NCI-H524 treated with DMSO at 0.1 percent for 48 hours (cell line): Measurements from ENCODE around the gene VAV2.
"Not testable (repeated sequence)": the region's sequence is repeated elsewhere in the genome, so short reads cannot be mapped to it uniquely, and the experiment has no call there.

Experiments
- DNase-seq: peaks from one replicate; lab custom pipeline; 2025; lab: John Stamatoyannopoulos, UW

VAV2 gene

DNA sequence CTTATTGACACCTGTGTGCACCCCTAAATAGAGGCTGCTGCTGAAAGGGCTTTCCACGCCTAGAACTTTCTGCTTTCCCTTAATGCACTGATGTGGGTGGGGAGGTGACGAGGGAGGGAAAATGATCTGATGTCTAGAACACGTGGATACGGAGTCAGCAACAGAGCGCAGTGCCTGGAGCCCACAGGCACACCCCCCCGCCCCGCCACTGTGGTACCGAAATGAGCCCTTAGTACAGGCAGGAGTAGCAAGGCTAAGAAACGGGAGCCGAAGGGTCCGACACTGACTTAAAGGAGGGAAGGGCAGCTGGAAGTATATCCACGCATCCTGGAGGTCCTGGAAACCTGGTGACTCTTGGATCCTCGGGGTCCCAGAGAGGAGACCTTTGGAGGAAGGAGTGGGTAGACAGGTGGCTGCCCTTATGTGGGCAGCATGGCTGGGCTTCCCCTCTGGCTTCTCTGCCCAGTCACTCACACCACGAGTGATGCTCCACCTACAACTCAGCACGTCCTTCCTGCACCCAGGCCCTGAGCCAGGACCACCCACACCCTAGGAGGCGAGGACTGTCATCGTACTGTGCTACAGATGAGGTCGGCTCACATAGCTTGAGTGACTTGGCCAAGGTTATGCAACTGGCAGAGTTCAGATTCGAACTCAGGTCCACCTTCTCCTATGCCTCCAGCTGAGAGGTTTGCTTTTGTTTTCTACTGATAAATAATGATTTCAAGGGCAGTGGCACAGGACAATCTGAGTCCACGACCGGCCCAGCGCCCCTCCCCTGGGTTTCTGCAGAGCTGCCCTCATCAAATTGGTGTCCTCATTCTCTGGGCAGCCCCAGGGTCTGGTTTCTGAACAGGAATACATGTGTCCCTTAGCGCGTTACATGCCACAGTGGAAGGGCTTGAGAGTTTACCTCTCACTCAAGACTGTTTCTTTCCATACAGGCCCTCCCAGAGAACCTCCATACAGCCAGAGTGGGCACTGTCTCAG, 4.7 kb upstream of the VAV2 start:
- no peak for DNase-seq

- no peak for DNase-seq
Observed at GRCh38 chr9:133995012-133995896, 3.1 kb upstream of the VAV2 start.

DNA sequence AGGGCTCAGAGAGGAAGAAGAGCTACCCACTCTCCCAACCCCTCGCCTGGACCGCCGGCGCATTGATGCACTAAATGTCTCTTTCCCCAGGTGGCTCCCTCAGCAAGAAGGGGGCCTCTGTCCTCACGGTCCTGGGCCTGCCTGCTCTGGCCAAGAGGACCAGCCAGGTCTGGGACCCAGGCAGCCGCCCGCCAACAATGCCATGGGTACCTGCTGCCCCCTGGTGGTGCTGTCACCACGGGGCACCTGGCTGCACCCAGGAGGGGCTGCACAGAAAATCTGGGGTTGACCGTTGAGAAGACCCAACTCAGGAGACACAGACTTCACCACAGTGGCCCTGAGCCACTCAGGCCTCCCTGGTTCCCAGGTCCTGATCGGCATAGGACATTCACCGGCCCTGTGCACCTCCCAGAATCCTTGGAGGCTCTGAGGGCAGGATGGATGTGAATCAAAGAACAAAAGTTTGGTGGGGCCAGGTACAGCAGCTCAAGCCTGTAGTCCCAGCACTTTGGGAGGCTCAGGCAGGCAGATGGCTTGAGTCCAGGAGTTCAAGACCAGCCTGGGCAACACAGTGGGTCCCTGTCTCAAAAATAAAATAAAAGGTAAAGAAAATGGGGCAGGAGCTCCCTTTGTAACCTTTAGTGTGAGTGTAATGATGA, 2.4 kb upstream of the VAV2 start:
- DNase-seq = no peak

DNA sequence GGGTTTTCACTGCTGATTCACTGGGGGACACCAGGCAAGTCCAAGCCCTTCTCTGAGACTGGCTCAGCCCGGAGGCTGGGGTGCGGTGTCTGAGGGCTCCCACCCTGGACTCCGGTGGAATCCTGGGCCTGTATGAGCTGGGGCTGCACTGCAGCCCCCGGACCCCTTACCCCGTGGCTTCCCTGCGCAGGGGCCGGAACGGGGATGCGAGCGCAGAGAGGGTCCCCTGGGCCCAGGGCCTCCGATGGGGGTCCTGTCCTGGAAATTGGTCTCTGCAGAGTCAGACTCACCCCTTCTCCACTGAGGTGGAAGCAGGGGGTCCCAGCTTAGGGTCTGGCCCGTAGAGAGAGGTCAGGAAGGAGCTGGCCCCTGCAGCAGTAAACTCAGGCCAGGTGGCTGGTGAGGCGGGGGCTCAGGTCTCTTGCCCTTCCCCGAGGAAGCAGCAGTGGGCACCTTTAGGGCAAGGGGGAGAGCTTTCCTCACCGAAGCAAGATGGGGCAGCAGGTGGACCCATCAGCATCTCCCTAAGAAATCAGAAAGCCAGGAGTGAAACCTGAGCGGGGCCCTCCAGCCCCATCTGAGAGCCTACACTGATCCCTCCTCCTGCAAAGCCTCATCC, 1.6 kb upstream of the VAV2 start:
- DNase-seq = no peak

DNA sequence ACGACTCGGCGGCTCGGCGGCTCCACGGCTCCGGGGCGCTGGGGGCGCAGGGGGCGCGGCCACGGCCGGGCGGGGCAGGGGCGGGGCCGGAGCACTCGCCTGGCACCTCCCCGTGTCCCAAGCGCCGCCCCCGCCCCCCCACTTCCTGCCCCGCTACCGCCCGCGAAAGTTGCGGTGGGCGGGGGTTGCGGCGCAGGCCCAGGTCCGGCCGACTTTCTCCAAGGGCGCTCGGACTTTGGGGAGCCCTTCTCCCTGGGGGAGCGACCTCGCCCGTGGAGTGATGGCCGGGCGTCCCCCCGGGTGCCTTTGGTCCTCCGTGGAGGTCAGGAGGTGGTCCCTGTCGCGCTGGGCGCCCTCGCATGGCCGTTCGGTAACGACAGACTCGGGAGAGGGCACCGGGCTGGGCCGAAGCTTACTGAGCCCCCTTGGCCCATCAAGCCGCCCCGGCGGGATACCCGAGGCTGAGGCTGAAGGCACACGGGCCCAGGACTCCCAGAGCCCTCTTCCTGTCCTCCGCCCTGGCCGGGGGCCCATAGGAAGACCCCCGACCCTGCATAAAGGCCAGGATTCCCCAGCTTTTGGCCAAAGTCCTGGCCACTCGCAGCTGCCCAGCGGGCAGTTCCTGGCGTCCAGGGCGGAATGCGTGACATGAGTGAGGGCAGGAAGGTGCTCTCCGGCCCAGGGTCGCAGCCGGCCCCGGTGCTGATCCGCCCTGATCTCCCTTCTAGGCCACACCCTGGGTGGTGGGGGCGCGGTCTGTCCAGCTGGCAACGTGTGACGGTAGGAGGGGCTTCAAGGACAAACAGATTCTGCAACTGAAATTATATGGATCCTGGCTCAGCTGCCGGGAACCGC, 883 bp upstream of the VAV2 start:
- peak; percentile 47 for DNase-seq

DNA sequence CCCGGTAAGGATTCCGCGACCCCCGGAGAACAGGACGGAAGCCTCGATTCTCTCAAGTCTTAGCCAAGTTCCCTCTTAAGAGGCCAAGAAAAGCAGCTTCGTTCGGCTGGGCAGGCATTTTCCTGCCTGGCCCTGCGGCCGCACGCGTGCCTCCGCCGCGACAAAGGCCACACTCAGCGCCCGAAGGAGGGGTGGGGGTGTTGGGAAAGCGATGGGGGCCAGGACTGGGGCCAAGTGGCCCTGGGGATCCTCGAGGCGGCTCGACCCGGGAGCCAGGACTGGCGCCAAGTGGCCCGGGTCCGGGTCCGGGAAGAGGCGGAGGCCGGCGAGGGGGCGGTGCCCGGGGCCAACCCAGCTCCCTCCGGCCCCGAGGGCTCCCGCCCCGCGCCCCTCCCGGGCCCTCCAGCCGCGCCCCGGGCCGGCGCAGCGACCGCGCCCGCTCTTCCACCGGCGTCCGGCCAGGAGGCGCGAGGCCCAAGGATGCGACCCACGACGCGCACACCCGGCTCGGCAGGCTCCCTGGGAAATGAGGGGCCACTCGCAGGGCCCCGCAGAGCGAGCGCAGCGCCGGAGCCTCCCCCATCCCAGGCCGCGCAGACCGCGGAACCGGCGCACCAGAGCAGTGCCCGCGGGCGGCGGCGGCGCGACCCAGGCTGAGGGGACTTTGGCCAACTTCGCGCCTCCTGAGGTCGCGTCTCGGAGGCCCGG, 756 bp downstream of the VAV2 start:
- DNase-seq = no peak

- DNase-seq = no peak
Observed at GRCh38 chr9:133990366-133991213, 1.5 kb downstream of the VAV2 start.

GRCh38 chr9:133989625-133990365, 2.3 kb downstream of the VAV2 start:
- no peak for DNase-seq

DNA sequence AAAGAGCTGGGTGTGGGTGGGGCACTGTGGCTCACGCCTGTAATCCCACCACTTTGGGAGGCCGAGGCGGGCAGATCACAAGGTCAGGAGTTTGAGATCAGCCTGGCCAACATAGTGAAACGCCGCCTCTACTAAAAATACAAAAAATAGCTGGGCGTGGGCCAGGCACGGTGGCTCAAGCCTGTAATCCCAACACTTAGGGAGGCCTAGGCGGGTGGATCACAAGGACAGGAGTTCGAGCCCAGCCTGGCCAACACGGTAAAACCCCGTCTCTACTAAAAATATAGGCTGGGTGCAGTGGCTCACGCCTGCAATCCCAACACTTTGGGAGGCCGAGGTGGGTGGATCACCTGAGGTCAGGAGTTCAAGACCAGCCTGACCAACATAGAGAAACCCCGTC, 3.4 kb downstream of the VAV2 start:
- not testable (repeated sequence) for DNase-seq

DNA sequence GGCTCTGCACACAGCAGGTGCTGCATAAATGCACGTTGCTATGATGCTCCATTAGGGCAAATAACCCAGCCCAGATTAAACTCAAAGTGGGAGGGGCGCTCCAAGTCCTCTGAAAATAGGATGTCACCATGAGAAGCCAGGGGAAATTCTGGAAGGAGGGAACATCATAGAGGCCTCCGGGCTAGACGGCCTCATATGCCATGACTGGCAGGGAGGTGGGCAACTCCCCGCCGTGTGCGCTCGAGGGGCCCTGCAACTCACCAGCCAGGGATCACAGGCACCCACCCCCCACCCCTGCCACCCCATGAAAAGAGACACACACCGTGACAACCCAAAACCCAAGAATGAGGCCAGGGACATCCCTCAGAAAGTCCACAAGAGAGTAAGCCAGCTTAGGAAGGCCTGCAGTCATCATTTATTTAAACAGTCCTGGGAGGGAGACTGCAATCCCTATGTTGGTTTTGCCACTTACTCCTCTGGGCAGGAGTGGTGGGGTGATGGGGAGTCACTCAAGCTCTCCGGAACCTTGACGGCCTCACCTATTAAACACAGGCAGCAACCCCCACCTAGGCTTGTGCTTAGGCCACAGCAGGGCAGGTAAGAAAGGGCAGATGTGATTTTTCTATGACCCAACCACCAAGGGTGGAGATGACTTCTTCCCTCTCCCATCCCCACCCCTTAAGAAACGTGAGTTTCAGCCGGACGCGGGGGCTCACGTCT, 4.0 kb downstream of the VAV2 start:
- no peak for DNase-seq

DNA sequence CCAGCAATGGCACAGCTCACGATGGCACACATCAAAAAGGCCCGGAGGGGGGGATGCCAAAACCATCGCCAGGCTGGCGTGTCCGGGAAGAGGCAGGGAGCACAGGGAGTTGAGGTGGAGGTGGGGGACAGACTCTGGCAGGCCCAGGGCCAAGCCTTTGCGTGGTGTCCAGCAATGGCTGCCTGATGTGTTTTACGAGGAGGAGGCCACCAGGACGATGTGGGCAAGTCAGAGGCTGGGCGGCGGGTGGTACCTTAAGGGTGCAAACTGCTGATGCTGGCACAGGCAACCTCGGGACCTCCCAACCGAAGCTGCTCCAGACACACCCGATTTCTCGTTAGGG, 4.7 kb downstream of the VAV2 start:
- no peak for DNase-seq

DNA sequence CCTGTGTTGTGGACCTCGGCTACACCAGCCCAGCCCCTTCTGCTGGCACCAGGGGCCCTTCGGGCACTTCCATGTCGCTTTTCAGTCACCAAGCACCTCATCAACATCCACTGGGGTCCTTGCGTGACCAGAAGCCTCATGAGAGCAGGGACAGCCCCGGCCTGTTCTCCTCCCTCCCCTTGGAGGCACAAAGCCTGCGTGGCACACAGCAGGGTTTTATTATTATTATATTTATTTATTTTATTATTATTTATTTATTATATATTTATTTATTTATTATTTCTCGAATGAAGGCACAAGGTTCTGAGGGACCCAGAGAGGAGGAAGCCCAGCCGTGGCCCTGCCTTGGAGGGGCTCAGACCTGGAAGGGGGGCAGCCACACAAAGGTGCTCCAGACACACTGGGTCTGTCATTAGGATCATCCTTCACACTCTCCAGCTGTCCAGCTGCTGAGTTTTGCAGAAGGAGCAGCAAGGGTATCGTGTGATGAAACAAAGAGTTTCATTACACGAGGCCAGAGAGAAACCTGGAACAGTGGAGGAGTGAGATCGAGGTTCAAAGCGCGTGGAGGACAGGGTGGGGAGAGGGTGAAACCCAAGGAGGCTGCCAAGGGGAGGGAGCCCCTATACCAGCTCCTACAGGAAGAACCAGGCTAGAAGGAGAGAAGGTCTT, 5.2 kb downstream of the VAV2 start:
- no peak for DNase-seq

DNA sequence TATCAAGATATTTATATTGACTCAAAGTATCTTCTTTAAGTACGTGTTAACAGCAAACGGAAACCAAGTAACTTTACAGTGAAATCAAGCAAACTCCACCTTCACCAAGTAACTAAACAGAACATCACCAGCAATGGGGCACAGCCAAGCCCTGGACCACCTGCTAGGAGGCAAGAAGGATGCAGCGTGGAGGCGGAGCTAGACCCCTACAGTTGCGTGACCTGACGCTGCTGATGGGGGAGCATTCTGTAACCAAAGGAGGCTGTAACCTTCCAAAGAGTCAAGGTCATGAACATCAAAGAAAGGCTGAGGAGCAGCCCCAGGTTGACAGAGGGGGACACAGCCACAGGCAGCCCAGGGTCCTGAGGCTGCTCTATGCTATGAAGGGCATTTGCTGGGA, 6.1 kb downstream of the VAV2 start:
- no peak for DNase-seq

GRCh38 chr9:133982971-133983720, 9.0 kb downstream of the VAV2 start:
- no peak for DNase-seq

DNA sequence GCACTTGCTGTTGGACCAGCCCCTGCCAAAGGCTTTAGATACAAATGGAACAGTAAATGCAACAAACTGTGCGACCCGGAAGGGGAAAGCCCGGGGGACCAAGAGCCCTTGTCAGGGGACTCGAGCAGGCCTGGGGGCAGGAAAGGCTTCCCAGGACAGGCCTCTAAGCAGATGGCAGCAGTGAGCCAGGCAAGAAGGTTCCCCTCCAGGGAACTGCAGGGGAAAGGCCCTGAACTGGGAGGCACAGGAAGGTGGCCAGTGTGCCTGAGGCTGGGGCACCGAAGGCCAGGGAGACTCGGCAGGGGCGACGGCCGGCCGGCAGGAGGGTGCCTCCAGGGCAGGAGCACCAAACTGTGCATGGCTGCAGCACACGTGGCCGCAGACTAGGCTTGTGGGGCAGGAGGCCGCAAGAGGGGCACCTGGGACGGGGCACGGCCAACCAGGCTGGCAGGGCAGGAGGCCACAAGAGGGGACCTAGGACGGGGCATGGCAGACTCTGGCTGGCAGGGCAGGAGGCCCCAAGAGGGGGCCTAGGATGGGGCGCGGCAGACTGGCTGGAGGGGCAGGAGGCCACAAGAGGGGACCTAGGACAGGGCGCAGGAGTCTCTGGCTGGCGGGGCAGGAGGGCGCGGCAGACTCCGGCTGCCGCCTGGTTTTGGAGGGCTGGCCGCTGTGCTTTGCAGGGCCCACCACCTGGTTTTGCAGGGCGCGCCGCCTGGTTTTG, 10.0 kb downstream of the VAV2 start:
- no peak for DNase-seq

GRCh38 chr9:133981589-133981957, 10.6 kb downstream of the VAV2 start:
- no peak for DNase-seq
